Spleen (tissue), 7 donors: ENCODE data around the gene EDIL3.

Experiments
- POLR2A ChIP-seq, 3 donors: fragments of 450-650 bp; IDR thresholded peaks; one replicate each; pipeline ENCODE4 v1.5.1; 2017; ENCODE audit warnings: antibody characterized with exemption in 3 of 3, mild to moderate bottlenecking in 1 of 3
- POLR2AphosphoS5 ChIP-seq, 3 donors: sonication (generic); formaldehyde crosslinking; IDR thresholded peaks; one replicate each; pipeline ENCODE4 v1.5.1; 2017; ENCODE audit warnings: antibody characterized with exemption in 3 of 3
- TF ChIP-seq, protein P1 (sequence below), 11 experiments: fragments of 200-600 bp in 7 of 11; fragments of 450-650 bp in 4 of 11; sonication (generic) in 4 of 11; IDR thresholded peaks in 8 of 11; conservative IDR thresholded peaks in 3 of 11; 1 replicate in 7 of 11; 2 replicates in 4 of 11; pipeline versions ENCODE4 v1.4.0 to v1.8.0; 2016 to 2021; ENCODE audit warnings: antibody characterized with exemption in 11 of 11, inconsistent platforms in 4 of 11, mild to moderate bottlenecking in 1 of 11
- donor health status: DM: no; HTN: no; CAD: no; lungs with moderate emphysema.
- donor health status: DM: no; HTN: no; CAD: no.
- donor health status: DM: no; HTN: no; CAD: no.

DNA sequence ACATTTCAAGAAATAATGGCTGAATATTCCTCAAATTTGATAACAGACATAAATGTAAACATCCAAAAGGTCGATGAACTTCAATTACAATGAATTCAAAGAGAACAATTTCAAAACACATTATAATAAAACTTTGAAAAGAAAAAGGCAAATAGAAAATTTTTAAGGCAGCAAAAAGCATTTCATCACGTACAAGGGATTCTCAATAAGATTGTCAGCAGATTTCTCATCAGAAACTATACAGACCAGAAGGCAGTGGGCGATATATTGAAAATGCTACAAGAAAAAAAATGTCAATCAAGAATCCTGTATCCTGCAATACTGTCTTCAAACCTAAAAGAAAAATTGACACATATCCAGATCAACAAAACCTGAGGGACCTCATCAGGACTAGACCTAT, 62.0 kb downstream of the EDIL3 start:
- TF ChIP-seq, protein P1, sequence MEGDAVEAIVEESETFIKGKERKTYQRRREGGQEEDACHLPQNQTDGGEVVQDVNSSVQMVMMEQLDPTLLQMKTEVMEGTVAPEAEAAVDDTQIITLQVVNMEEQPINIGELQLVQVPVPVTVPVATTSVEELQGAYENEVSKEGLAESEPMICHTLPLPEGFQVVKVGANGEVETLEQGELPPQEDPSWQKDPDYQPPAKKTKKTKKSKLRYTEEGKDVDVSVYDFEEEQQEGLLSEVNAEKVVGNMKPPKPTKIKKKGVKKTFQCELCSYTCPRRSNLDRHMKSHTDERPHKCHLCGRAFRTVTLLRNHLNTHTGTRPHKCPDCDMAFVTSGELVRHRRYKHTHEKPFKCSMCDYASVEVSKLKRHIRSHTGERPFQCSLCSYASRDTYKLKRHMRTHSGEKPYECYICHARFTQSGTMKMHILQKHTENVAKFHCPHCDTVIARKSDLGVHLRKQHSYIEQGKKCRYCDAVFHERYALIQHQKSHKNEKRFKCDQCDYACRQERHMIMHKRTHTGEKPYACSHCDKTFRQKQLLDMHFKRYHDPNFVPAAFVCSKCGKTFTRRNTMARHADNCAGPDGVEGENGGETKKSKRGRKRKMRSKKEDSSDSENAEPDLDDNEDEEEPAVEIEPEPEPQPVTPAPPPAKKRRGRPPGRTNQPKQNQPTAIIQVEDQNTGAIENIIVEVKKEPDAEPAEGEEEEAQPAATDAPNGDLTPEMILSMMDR (IDR thresholded peaks at IDR 0.05 in 8 of 11, conservative IDR thresholded peaks at IDR 0.05 in 3 of 11): no peak
- no peak for TF ChIP-seq POLR2A (IDR thresholded peaks at IDR 0.05)
- no peak for TF ChIP-seq POLR2AphosphoS5 (IDR thresholded peaks at IDR 0.05)
